Left lobe of liver (tissue), 2 donors: ENCODE measurements around the gene NEDD8. TPM values are rescaled to one million over a fixed set of nuclear protein-coding genes. Genes with fewer than 3 reads are reported as not detected.
A peak's percentile ranks its signal among the peaks of the same experiment; 100 is the strongest.
"Not testable (repeated sequence)": the region's sequence is repeated elsewhere in the genome, so short reads cannot be mapped to it uniquely, and the experiment has no call there.

Source experiments
- ATAC-seq: fragments of 200-7000 bp; cut with Tn5 transposase; one replicate; pipeline ENCODE4 v1.9.1; 2020; ENCODE audit warnings: mild to moderate bottlenecking, moderate library complexity
- DNase-seq: peaks from one replicate; pipeline ENCODE4 v3.0.0-alpha.2; 2020; ENCODE audit warnings: low spot score
- total RNA-seq: library from RNA; stranded (reverse); gene quantifications from one replicate; pipeline ENCODE4 v1.2.1, GENCODE V29; 2021
- donor health status: DM: no; HTN: no; CAD: no; lungs with moderate emphysema.
- donor health status: DM: no; HTN: yes; CAD: no.

Gene NEDD8
- total RNA-seq, 1 donor from 2014 or later, result 66.7 TPM

GRCh38 chr14:24249230-24250021 is 17.3 kb upstream of the NEDD8 start:
- DNase-seq, result no peak

GRCh38 chr14:24247422-24247821 is 15.3 kb upstream of the NEDD8 start:
- ATAC-seq (no peak), DNase-seq (no peak)

More at GRCh38 chr14:24249230-24250021, 17.3 kb upstream of the NEDD8 start:
- ATAC-seq, result no peak

- no peak for ATAC-seq
- DNase-seq, result no peak
These were observed 14.6 kb upstream of the NEDD8 start for GRCh38 chr14:24246765-24247212.

GRCh38 chr14:24245350-24245749 is 13.2 kb upstream of the NEDD8 start:
- DNase-seq, result peak; percentile 29

GRCh38 chr14:24243336-24243836 is 11.2 kb upstream of the NEDD8 start:
- ATAC-seq (no peak), DNase-seq (no peak)

More at GRCh38 chr14:24245350-24245749, 13.2 kb upstream of the NEDD8 start:
- not testable (repeated sequence) for ATAC-seq

DNA sequence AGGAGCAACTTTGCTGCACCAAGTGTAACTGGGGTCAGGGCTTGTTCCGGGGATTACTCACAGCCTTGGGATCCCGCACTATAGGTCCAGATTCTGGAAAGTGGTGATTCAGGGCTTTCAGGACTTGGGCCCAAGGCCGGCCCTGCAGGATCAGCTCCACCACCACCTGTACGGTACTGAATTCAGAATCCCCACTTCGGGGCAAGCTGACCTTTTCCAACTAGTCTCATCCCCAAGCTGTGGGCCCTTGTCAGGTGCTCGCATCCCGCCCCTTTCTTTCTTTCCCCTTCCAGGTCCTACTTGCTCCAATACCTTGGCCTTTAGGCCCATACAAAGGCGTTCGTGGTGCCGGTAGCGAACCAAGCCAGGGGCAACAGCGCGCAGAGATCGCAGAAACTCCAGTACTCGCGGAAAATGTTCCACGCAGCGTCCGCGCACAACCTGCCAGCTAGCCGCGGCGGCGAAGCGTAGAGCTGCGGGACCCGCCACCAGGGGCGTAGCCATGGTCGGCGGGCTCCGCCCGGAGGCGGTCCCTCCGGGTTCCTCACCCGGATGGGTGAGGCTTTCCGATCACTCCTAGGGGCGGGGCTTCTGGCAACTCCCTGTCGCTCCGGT is 9.8 kb upstream of the NEDD8 start:
- ATAC-seq (peak; percentile 91), DNase-seq (peak; percentile 94)

DNA sequence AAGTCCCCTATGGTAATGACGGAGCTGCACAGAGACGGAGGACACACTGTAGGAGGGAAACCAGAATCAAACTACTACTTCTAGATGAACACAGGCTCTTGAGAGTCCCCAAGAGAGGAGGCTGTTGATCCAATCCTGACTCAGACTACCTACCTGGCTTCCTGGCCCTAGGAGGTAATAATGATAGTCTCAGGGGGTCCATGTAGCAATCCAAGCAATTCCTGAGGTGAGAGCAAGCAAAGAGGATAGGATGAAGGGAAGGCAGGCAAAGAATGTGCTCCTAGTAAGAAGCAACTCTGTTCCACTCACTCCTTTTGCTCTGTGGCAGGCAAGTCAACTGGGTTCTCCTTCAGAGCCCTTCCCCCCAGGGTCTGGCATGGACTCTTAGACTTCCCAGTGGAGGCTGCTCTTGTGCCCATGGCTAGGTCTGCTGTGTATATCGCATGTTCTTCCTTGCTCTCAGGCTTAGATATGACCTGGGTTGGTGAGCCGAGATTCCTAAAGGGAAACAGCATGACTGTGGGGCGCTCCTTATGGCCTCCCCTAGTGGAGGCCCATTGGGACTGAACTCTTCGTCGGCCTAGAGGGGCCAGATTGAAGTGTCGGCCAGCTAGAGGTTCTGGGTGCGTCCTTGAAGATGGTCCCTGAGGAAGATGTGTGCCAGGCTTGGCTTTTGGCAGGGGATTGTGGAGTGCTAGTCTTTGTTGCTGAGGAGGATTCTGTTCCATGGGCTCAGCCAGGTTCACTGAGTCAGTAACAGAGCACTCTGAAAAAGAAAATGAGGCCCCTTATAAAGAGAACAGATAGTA is 8.1 kb upstream of the NEDD8 start:
- DNase-seq (peak; percentile 41), ATAC-seq (no peak)

DNA sequence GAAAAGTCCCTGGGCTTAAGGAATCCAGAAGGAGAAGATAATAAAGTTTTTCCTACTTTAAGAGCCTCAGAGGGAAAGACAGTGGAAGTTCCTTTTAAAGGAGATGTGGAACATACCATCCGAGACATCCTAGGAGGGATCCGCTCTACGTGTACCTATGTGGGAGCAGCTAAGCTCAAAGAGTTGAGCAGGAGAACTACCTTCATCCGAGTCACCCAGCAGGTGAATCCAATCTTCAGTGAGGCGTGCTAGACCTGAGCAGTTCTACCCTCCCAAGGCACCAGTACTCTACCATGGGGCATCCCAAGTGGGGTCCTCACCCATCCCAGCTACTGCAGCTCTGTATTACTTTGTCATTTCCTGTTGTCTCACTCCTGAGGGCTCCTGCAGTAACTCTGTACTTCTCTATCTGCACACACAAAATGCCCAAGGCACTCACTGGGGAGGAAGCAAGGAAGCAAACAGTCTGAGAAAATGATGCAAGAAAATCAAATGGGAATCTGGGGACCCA is 6.4 kb upstream of the NEDD8 start:
- ATAC-seq (no peak), DNase-seq (peak; percentile 41)

GRCh38 chr14:24238123-24238522 is 6.0 kb upstream of the NEDD8 start:
- DNase-seq (peak; percentile 40), ATAC-seq (no peak)

DNA sequence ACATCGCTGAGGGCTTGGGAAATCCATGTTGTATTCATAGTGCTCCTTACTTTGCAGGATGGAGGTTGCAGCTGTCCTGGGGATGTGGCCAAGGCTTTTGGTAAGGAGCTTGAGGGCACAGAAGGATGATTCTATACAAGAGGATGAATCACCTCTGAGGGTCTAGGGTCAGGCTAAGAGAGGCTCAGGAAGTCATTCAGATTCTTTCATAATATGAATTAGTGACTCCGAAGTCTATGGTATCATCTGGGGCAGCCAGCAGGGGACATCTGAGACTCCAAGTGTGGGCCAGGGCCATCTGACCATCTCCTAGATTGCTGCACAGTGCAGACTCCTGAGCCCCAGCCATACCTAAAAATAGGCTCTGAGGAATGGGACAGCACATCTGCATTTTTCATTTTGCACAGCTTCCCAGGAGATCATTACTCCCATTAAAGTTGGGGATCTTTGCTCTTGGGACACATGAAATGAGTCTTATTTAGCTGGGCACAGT is 5.3 kb upstream of the NEDD8 start:
- DNase-seq (no peak), ATAC-seq (no peak)

- DNase-seq (peak; percentile 31), ATAC-seq (no peak)
These were observed 4.7 kb upstream of the NEDD8 start for GRCh38 chr14:24236689-24237462.

- peak; percentile 33 for DNase-seq
These were observed 3.9 kb upstream of the NEDD8 start for GRCh38 chr14:24235804-24236688.

GRCh38 chr14:24234095-24235005 is 2.2 kb upstream of the NEDD8 start:
- DNase-seq (no peak), ATAC-seq (no peak)

More at GRCh38 chr14:24235804-24236688, 3.9 kb upstream of the NEDD8 start:
- no peak for ATAC-seq

DNA sequence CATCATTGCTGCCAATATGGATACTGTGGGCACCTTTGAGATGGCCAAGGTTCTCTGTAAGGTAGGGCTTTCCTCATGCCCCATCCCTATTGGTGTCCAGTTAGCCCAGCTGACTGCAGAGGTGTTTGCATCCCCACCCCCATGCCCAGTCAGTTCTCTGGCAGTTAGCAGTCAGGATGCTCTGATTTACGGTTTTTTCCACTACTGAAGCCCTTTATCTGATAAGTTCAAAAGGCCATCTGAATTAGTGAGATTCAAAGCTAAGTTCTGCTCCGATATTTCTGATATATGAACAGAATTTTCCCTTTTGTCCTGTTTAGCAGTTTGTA is 1.3 kb upstream of the NEDD8 start:
- ATAC-seq (no peak), DNase-seq (peak; percentile 37)

GRCh38 chr14:24232645-24233537 is 724 bp upstream of the NEDD8 start, which contains the start of gene GMPR2:
Gene GMPR2, plus strand, starts transcription at chr14:24232929. Its CDS starts 325 bp downstream, at chr14:24233254.
- DNase-seq, result no peak
- ATAC-seq, result peak; percentile 72

GRCh38 chr14:24231263-24232120 is 675 bp downstream of the NEDD8 start:
- ATAC-seq (no peak), DNase-seq (no peak)
